Measurements from ENCODE around the gene SPINDOC.

SPINDOC gene

DNA sequence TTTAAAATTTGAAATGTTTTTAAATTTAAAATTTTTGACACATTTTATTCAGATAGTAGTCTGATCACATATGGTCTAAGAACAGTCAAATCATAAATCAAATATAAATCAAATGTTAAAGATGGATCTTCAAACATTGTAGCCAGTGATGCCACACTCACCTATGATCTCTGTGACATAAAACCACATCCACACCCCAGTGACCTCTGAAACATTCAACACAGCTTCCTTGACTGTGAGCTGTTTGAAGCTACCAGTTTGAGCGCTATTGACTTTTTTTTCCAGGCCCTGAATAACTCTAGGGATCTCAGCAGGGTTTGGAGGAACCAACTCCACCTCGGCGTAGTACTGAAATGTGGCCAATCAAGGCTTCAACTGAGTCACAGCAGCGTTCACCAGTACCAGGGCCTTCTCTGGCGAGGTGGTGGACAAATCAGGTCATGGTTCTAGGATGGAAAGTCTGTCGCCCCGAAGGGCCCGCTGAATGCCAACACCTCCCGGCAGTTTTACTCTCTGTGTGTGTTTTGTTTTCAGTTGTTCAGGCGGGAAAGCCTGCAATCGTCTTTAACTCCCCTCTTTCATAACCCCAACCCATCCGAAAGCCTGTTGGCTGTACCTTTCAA, 21.4 kb downstream of the SPINDOC start:
- no peak for DNase-seq (ENCODE audit: low read depth)

DNA sequence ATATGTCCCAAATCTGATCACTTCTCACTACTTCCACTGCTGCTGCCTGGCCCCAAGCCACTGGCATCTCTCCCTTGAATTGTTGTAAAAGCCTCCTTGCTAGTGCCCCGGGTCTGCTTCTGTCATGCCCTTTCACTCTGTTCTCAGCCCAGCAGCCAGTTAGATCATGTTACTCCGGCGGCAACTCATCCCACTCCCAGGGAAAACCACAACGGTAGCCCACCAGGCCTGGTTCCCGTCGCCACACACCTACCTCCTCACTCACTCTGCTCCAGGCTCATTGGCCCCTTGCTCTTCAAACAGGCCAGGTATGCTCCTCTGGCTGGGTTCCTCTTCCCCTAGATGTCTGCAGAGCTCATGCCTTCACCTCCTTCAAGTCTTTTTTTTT, 21.9 kb downstream of the SPINDOC start:
- no peak for DNase-seq (ENCODE audit: low read depth)

- no peak for DNase-seq (ENCODE audit: low read depth)
Observed at GRCh38 chr11:63837027-63837688, 23.9 kb downstream of the SPINDOC start.

- no peak for DNase-seq (ENCODE audit: low read depth)
Observed at GRCh38 chr11:63837739-63838138, 24.5 kb downstream of the SPINDOC start.

DNA sequence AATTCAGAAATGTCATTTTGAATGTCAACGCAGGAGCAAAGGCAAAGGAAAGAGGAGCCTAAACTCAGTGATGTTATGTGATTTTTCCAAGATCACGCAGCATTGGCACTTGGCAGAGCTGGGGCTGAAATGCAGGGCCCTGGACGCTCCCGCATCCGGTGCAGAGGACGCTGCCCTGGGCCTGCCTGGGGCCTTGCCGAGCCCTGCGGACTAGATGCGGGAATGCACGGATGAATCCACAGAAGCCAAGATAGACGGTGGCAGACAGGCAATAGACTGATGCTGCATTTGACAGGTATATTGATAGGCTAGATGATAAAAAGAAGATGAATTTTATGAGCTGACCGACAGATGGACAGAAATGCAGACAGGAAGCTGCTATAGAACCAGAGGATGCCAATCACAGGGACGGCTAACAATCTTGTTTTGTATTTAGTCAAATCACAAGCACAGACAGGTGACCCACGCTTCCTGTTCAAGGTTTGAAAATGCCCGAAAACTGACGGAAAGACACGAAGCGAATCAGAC, 25.0 kb downstream of the SPINDOC start:
- no peak for DNase-seq (ENCODE audit: low read depth)

DNA sequence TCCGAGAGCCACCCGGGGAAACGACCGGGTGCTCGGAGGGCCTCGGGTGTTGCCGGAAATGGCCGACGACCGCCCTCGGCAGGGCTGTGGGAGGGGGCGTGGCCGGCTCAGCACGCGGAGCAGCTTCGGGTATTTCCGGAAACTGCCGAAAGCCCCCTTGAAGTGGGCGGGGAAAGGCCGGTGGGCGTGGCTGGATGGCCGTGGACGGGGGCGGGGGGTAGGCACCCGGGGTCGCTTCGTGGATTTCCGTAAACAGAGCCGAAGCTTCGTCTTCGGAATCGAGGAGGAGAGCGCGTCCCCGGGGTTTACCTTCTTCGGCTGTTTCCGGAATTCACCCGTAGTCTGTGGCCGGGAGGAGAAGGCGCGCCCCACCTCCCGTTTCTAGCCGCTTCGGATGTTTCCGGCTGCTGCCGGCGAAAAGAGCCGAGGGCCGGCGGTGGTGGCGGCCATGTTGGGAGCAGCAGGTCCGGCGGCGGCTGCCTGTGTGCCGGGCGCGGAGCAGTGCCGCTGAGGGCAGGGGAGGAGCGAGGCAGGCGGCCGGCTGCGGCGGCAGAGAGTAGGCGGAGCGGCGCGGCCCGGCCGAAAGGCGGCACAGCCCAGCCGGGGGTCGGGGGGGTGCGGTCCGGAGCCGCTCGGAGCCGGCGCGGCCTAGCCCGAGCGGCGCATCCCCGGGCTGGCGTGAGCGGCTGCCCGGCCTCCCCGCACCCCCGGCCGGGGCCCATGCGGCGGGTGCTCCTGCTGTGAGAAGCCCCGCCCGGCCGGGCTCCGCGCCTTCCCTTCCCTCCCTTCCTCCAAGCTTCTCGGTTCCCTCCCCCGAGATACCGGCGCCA, 25.6 kb downstream of the SPINDOC start, which contains the start of gene MARK2:
Gene MARK2 (plus strand): TSS at position 433 of the 830 bp plus-strand sequence. CDS start 397 bp downstream, at position 830.
- DNase-seq (ENCODE audit: low read depth): peak; percentile 95

DNA sequence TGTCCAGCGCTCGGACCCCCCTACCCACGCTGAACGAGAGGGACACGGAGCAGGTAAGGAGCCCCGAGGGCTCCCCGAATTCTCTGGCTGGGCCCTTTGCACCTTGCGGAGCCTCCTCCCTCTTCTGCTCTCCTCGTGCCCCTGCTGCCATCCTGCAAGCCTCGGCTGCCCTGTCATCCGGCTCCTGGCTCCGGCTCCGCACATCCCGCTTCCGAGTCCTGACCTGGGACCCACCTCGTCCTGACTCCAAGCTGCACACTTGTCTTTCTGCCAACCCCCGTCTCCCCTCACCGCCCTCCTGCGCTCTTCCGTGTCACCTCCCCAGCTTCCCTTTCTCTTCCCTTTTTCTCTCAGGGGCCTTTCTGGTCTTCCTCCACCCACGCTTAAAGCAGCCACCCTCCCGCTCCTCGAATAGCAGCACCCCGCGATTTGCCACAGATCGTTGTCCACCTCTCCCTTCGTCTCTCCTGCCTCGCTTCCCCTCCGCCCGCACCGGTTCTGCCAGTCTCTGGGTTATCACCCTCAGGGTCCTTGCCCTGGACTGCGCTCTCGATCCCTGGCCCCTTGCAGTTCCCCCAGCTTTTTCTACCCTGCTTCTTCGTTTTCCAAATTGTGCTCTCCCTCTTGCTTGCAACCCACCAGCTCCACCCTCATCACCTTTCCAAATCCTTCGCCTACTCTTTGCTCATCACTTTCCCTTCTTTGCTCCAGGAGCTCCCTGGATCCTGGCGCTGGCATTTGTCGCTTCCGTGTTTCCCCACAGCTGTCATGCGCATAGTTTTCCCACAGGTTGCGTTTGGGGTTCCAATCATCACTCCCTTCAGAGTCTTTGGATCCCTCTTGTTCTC, 26.5 kb downstream of the SPINDOC start:
- no peak for DNase-seq (ENCODE audit: low read depth)

DNA sequence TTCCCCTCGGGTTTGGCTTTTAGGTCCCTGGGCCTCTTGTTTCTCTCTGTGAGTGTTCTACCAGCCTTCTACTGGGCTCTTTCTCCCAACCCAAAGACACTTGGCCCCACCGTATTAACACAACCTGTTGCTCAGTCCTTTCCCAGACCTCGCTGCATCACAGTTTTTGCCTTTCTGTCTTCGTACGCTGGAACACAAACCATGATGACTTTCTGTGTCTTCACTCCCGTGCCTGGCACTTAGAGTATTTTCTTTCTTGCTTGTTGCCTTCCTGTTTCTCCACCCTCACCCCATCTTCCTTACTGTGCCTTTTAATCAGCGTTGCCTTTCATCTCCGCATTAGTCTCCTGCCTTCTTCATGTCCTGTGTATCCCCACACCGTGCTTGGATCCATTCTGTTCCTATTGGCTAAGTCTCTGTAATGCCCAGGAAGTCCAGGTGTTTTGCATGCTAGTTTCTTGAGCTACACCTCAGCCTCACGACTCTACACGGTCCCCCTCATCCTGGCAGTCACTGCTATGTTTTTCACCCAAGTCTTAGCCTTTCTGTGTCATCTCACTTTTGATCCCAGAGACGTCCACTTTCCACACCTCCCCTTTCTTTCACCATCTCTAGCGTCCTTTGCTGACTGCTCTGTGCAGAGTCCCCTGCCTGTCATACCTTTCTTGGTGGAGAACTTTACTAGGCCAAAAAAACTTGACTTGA, 27.3 kb downstream of the SPINDOC start:
- no peak for DNase-seq (ENCODE audit: low read depth)

DNA sequence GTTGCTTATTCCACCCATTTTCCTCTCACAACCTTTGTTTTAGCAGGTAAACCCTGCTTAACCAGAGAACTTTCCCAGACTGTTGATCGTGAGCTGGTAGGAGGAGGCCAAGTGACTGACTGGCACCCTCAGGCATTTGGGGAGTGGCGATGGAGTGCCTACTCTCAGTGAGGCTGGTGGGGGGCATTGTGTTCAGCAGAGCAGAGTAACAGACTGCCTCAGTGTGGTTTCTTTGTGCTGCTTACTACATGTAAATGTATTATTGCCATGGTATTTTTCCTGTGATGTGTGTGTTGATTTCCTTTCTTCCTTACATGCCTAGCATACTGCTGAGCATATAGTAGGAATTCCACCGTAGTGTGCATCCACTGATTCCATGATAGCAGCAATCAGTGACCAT, 28.3 kb downstream of the SPINDOC start:
- no peak for DNase-seq (ENCODE audit: low read depth)

GRCh38 chr11:63843041-63843440, 29.8 kb downstream of the SPINDOC start:
- DNase-seq (ENCODE audit: low read depth): no peak

DNA sequence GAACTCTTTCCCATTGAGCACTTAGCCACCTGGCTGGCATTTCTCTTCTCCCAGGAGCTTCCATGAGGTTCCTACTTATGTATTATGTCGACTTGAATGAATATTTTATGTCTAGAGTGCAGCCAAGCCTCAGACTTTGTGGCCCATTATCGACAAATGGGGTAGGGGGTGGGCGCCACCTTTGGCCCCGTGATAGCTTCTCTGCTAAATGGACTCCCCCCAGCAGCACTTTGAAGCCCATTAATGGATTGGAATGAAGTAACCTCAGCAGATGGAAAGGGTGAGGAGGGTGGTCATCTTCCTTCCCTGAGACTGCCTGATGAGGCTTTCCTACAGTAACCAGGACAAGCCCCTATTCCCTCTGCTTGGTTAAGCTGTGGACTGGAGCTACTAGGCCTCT, 31.6 kb downstream of the SPINDOC start:
- no peak for DNase-seq (ENCODE audit: low read depth)

- no peak for DNase-seq (ENCODE audit: low read depth)
Observed at GRCh38 chr11:63845303-63845702, 32.0 kb downstream of the SPINDOC start.

DNA sequence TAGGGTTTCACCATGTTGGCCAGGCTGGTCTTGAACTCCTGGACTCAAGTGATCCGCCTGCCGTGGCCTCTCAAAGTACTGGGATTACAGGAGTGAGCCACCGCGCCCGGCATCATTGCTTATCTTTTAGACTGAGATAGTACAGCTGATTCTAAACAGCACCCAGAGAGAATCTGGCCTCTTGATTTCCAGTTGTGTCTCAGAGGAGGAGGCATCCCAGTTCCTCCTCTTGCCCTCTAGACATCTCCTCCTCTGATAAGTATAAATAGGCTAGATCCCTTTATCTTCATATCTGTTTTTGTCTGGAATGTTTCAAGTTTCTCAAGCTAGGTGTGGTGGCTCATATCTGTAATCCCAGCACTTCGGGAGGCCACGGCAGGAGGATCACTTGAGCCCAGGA, 32.7 kb downstream of the SPINDOC start:
- no peak for DNase-seq (ENCODE audit: low read depth)

DNA sequence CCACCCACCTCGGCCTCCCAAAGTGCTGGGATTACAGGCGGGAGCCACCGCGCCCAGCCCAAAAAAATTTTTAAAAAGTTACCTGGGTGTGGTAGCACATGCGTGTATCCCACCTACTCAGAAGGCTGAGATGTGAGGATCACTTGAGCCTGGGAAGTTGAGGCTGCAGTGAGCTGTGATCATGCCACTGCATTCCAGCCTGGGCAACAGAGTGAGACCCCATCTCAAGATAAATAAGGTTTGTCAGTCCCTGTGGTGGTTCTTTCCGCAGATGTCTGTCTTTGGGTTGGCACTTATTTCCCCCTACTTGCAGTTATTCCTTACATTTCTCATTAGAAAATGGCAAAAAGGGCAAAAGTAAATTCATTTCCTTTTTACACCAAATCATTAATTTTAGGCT, 33.6 kb downstream of the SPINDOC start:
- DNase-seq (ENCODE audit: low read depth): no peak

GRCh38 chr11:63847363-63847762, 34.1 kb downstream of the SPINDOC start:
- no peak for DNase-seq (ENCODE audit: low read depth)

DNA sequence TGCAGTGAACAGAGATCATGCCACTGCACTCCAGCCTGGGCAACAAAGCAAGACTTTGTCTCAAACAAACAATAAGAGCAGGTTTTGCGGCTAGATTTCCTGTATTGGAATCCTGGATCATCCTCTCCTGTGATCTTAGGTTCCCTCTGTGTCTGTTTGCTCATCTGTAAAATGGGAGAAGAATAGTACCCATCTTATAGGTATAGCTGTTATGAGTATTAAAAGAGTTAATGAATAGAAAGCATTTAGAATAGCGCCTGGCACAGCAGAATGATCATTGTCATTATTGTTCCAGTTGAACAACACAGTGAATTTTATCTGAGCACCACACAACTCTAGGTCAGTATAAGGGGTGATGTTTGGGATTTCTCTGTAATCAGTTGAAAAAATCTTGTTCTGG, 36.4 kb downstream of the SPINDOC start:
- DNase-seq (ENCODE audit: low read depth): no peak

DNA sequence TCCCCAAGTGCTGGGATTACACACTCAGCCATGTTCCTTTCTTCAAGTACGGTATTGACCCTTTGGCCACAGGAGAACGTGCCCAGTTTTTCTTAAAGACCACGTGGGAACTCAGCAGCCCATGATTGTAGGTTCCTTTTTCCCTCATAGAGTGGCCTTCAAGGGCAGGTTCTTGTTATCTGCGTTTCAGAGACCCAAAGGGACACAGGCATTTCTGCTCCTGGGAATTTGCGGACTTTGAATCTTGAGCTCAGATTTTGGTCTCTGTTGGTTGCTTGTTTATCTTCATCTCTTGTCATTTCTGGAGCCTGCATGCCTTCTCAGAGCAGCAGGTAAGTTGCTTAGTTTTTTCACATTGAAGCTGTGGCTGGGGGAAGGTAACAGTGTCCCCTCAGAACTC, 37.7 kb downstream of the SPINDOC start:
- DNase-seq (ENCODE audit: low read depth): no peak

DNA sequence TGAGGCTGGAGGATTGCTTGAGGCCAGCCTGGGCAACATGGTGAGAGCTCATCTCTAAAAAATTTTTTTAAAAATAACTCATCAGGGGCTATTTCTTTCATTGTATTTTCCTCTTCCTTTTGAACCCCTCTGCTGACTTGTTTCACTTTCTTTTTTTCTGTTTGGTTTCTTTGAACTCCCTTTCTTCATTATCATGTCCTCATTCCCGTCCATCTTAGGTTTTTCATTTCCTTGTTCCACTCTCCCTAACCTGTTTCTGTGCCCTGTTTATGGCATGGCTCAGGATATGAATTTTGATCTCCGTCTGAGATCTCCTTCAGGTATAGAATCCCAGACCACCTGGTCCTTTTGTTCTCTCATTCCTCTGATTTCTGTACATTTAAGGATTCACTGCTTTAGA, 38.1 kb downstream of the SPINDOC start:
- no peak for DNase-seq (ENCODE audit: low read depth)

DNA sequence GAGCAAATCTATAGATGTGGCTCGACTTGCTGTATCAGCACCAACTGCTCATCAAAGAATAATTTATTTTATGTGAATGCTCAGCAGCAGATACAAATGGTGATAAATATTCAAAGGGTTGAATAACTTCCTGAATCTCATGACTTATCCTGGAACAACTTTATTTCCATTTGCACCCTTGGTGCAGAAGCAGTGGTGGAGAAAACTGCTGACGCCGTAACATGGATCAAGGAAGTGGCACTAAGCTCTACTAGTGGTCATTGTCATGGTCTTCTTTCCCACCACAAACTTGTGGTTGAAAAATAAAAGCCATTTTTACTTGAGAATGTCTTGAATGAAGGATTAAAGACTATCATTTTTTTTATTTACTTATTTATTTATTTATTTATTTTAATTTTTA, 40.2 kb downstream of the SPINDOC start:
- no peak for DNase-seq (ENCODE audit: low read depth)

DNA sequence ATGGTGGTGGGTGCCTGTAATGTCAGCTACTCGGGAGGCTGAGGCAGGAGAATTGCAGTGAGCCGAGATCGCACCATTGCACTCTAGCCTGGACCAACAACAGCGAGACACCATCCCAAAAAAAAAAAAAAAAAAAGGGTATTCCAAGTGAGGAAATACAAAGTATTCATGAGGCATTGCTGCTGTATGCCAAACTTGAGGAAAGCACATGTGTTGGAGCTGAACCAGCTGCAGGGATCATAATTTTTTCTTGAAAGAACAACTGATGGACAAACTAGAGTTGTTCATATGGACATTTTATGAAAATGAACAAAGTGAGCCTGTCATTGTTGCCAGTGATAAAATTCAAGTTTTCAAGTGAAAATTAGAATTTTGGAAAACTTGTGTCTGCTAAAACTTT, 41.4 kb downstream of the SPINDOC start:
- DNase-seq (ENCODE audit: low read depth): no peak

GRCh38 chr11:63855975-63856374, 42.7 kb downstream of the SPINDOC start:
- DNase-seq (ENCODE audit: low read depth): no peak

Measured in GM04504 (cell line).